Erythroblast (primary cell): Measurements from ENCODE around the gene PLD5.

Source experiments
- DNase-seq, 2 experiments: peaks; one replicate each; lab custom pipeline; 2025; lab: John Stamatoyannopoulos, UW
- GATA1 ChIP-seq: IDR thresholded peaks from 2 replicates; pipeline ENCODE4 v1.6.1; 2011; ENCODE audit warnings: low read depth, mild to moderate bottlenecking, control low read depth, low read length, moderate library complexity
- POLR2A ChIP-seq: IDR thresholded peaks from 2 replicates; pipeline ENCODE4 v1.6.1; 2011; ENCODE audit warnings: mild to moderate bottlenecking, low read length

The PLD5 gene

DNA sequence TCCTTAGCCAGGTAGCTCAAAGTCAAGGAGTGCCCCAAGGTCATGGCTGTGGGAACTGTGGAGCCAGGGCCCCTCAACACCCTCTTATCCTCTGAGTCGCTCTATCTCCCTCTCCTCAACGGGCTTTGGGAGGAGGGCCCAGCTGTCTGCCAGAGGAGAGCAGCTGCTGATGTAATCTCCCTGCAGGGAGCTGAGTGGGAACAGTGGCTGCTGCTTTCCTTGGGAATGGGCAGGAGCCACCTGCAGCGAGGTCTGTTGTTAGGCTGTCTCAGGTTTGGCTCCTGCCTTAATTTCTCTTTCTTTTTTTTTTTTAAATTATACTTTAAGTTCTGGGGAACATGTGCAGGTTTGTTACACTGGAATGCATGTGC lies 466.8 kb downstream of the PLD5 start:
- DNase-seq = no peak
- no peak for TF ChIP-seq GATA1
- TF ChIP-seq POLR2A = no peak

DNA sequence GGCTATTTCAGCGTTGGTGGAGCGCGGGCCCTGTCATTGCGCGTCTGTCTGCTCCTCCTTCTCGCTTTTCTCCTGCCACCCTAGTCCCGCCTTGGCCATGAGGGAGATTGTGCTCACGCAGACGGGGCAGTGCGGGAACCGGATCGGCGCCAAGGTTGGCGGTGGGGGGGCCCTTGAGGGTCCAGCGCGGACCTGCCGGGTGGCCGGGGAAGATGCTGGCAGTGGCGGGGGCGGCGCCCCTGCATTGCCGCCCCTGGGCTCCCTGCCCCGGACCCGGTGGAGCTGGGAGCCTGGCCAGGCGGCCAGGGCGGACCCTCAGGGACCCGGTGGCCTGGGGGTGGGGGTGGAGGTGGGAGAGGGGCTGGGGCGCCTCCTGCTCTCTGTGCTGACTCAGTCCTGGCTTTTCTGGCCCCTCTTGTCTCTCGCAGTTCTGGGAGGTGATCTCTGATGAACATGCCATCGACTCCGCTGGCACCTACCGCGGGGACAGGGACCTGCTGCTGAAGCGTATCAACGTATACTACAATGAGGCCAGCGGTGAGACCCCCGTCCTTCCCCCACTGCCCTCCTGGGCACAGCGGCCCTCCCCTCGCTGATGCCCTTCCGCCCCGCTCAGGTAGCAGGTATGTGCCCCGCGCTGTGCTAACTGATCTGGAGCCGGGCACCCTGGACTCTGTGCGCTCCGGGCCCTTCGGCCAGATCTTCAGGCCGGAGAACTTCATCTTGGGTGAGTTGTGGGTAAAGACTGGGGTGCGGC lies 467.3 kb downstream of the PLD5 start:
- no peak for DNase-seq
- TF ChIP-seq GATA1 (no peak), POLR2A (no peak)

DNA sequence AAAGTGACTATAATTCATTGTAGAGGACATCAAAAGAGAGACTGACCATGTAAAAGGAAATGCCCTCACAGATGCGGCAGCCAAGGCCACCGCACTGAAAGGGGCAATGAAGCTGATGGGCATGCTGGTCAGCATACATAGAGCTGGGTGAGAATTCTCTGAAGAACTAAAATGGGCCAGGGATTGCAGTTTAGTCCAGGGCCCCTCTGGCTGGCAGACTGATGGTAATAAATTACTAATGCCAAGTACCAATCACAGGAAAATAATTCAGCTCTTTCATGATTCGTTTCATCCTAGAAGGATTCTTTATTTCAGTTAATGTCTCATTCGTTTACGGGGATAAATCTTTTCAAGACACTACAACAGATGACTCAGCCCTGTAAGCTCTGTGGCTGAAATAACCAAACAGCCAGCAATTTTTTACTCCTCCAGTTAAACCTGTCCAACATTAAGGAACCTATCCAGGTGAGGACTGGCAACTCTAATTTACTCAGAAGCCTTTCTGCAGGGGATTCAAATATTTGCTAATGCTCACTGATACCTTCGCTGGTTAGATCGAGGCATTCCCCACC lies 468.7 kb downstream of the PLD5 start:
- no peak for DNase-seq
- TF ChIP-seq POLR2A (no peak), GATA1 (no peak)

DNA sequence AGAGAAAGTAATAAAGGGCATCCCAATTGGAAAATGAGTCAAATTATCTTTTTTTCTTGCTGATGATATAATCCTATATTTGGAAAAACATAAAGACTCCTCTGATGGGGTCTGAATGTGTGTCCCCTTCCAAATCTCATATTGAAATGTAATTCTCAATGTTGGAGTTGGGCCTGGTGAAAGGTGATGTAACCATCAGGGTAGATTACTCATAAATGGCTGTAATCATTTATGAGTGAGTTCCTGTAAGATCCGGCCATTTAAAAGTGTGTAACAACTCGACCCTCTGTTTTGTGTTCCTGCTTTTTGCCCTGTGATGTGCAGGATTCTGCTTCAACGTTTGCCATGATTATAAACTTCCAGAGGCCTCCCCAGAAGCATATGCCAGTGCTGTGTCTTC lies 481.3 kb downstream of the PLD5 start:
- DNase-seq = no peak
- TF ChIP-seq GATA1 (no peak), POLR2A (no peak)

DNA sequence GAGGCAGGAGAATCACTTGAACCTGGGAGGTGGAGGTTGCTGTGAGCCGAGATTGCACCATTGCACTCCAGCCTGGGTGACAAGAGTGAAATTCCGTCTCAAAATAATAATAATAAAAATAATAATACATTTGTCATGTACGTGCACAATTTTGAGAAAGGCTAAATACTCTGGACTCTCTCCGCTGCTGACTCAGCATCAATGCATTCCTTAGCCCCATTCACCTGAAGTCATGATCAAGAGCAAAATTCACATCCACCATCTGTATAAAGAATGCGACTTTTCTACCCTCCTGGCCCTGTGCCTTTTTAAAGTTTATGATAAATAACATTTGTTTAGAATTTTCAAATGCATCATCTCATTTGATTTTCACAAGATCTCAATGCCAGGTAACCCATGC lies 490.1 kb downstream of the PLD5 start:
- no peak for DNase-seq
- TF ChIP-seq POLR2A = no peak

DNA sequence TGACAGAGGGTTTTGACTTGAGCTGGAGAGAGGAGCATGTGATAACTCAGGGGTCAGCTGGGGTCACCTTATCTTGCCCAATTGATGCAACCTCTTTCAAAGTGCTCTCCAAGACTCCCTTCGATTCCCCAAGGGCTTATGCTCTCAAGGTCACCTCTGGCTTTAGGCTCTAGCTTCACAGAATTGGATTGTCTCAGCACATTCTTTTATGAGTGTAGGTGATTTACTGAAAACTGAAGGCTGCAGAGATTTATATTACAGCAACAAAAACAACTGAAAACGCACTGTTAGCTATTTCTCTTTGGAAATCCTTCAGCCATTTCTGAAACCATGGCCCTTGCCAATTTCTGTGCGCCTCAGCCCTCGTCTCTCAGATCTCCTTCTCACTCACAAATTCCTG lies 491.1 kb downstream of the PLD5 start:
- TF ChIP-seq GATA1 (no peak), POLR2A (no peak)
- no peak for DNase-seq
